ENCODE results near the gene MED17.

The MED17 gene

DNA sequence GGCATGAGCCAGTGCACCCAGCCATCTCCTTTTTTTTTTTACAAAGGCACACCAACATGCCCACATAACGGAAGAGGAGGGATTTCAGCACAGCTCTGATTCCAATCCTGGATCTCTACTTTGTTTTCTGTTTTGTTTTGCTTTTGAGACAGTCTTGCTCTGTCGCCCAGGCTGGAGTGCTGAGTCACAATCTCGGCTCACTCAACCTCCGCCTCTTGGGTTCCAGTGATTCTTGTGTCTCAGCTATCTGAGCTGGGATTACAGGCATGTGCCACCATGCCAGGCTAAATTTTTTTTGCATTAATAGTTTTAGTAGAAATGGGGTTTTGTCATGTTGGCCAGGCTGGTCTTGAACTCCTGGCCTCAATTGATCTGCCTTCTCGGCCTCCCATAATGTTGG, 38.3 kb downstream of the MED17 start (continued):
- TF ChIP-seq, protein P1, sequence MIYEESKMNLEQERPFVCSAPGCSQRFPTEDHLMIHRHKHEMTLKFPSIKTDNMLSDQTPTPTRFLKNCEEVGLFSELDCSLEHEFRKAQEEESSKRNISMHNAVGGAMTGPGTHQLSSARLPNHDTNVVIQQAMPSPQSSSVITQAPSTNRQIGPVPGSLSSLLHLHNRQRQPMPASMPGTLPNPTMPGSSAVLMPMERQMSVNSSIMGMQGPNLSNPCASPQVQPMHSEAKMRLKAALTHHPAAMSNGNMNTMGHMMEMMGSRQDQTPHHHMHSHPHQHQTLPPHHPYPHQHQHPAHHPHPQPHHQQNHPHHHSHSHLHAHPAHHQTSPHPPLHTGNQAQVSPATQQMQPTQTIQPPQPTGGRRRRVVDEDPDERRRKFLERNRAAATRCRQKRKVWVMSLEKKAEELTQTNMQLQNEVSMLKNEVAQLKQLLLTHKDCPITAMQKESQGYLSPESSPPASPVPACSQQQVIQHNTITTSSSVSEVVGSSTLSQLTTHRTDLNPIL (CRISPR knock-in tag; IDR thresholded peaks at IDR 0.05; ENCODE audit: low read depth), result no peak
- no peak for TF ChIP-seq ZC3H10 (CRISPR knock-in tag; IDR thresholded peaks at IDR 0.05)

GRCh38 chr11:93823210-93823609, 39.1 kb downstream of the MED17 start:
- no peak for ATAC-seq
- TF ChIP-seq, protein P2, sequence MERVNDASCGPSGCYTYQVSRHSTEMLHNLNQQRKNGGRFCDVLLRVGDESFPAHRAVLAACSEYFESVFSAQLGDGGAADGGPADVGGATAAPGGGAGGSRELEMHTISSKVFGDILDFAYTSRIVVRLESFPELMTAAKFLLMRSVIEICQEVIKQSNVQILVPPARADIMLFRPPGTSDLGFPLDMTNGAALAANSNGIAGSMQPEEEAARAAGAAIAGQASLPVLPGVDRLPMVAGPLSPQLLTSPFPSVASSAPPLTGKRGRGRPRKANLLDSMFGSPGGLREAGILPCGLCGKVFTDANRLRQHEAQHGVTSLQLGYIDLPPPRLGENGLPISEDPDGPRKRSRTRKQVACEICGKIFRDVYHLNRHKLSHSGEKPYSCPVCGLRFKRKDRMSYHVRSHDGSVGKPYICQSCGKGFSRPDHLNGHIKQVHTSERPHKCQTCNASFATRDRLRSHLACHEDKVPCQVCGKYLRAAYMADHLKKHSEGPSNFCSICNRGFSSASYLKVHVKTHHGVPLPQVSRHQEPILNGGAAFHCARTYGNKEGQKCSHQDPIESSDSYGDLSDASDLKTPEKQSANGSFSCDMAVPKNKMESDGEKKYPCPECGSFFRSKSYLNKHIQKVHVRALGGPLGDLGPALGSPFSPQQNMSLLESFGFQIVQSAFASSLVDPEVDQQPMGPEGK (CRISPR knock-in tag; IDR thresholded peaks at IDR 0.05; ENCODE audit: borderline replicate concordance), result no peak
- TF ChIP-seq ZNF70 (CRISPR knock-in tag; IDR thresholded peaks at IDR 0.05) (no peak), ESRRG (CRISPR knock-in tag; IDR thresholded peaks at IDR 0.05) (no peak), PPARA (CRISPR knock-in tag; IDR thresholded peaks at IDR 0.05; ENCODE audit: borderline replicate concordance) (no peak), ZFP3 (CRISPR knock-in tag; IDR thresholded peaks at IDR 0.05) (no peak)

DNA sequence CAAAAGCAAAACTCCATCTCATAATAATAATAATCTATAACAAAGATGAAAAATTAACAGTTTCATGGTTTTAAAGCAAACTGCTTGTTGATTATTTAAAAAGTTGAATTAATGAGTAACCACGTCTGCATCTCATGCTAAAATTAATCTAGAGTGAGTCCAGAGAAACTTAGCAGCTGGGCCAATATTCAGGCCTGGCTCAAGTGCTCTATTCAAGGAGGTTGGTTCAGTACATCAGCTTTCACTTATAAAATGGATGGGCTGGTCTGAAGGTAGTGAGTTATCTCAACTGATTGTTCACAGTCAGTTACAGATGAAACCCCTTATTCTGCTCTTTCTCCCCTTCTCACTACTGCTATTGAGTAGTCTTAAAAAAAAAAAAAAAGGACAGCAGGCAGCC, 43.3 kb downstream of the MED17 start:
- TF ChIP-seq RARB (CRISPR knock-in tag; IDR thresholded peaks at IDR 0.05) (no peak), ZNF70 (CRISPR knock-in tag; IDR thresholded peaks at IDR 0.05) (no peak), BACH2 (CRISPR knock-in tag; IDR thresholded peaks at IDR 0.05; ENCODE audit: borderline replicate concordance) (no peak), ARNTL (CRISPR knock-in tag; IDR thresholded peaks at IDR 0.05; ENCODE audit: borderline replicate concordance, low read depth) (no peak), OSR1 (CRISPR knock-in tag; IDR thresholded peaks at IDR 0.05) (no peak), PPARA (CRISPR knock-in tag; IDR thresholded peaks at IDR 0.05; ENCODE audit: borderline replicate concordance) (no peak), ZFP3 (CRISPR knock-in tag; IDR thresholded peaks at IDR 0.05) (no peak), SNAI2 (CRISPR knock-in tag; IDR thresholded peaks at IDR 0.05) (no peak), ZC3H10 (CRISPR knock-in tag; IDR thresholded peaks at IDR 0.05) (no peak), TCF4 (CRISPR knock-in tag; IDR thresholded peaks at IDR 0.05; ENCODE audit: borderline replicate concordance) (no peak), POU6F1 (CRISPR knock-in tag; IDR thresholded peaks at IDR 0.05; ENCODE audit: borderline replicate concordance, low read depth) (no peak), ZFP30 (CRISPR knock-in tag; IDR thresholded peaks at IDR 0.05) (no peak), GLIS3 (CRISPR knock-in tag; IDR thresholded peaks at IDR 0.05) (no peak), TOX (CRISPR knock-in tag; IDR thresholded peaks at IDR 0.05; ENCODE audit: borderline replicate concordance) (no peak)
- TF ChIP-seq, protein P3, sequence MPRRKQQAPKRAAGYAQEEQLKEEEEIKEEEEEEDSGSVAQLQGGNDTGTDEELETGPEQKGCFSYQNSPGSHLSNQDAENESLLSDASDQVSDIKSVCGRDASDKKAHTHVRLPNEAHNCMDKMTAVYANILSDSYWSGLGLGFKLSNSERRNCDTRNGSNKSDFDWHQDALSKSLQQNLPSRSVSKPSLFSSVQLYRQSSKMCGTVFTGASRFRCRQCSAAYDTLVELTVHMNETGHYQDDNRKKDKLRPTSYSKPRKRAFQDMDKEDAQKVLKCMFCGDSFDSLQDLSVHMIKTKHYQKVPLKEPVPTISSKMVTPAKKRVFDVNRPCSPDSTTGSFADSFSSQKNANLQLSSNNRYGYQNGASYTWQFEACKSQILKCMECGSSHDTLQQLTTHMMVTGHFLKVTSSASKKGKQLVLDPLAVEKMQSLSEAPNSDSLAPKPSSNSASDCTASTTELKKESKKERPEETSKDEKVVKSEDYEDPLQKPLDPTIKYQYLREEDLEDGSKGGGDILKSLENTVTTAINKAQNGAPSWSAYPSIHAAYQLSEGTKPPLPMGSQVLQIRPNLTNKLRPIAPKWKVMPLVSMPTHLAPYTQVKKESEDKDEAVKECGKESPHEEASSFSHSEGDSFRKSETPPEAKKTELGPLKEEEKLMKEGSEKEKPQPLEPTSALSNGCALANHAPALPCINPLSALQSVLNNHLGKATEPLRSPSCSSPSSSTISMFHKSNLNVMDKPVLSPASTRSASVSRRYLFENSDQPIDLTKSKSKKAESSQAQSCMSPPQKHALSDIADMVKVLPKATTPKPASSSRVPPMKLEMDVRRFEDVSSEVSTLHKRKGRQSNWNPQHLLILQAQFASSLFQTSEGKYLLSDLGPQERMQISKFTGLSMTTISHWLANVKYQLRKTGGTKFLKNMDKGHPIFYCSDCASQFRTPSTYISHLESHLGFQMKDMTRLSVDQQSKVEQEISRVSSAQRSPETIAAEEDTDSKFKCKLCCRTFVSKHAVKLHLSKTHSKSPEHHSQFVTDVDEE (CRISPR knock-in tag; IDR thresholded peaks at IDR 0.05), result no peak
- TF ChIP-seq, protein P4, sequence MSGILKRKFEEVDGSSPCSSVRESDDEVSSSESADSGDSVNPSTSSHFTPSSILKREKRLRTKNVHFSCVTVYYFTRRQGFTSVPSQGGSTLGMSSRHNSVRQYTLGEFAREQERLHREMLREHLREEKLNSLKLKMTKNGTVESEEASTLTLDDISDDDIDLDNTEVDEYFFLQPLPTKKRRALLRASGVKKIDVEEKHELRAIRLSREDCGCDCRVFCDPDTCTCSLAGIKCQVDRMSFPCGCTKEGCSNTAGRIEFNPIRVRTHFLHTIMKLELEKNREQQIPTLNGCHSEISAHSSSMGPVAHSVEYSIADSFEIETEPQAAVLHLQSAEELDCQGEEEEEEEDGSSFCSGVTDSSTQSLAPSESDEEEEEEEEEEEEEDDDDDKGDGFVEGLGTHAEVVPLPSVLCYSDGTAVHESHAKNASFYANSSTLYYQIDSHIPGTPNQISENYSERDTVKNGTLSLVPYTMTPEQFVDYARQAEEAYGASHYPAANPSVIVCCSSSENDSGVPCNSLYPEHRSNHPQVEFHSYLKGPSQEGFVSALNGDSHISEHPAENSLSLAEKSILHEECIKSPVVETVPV (CRISPR knock-in tag; IDR thresholded peaks at IDR 0.05), result no peak
- no peak for ATAC-seq

DNA sequence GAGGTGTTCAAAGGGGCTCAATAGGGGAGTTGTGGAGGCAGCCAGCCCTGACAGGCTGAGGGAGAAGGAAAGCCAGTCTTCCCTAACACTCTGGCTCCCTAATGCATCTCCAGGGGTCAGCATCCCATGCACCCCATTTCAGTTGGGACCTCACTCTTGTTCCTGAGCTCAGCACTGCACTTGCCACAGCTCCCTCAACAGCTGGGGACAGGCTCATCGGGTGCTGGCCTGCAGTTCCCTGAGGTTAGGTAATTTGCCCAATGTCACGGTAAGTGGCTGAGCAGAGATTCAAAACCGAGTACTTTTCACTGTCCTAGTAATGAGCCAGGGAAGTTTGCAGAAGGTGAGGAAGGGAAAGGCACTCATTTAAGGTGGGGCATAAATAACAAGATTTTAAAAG, 45.5 kb downstream of the MED17 start:
- no peak for ATAC-seq
- TF ChIP-seq TOX (CRISPR knock-in tag; IDR thresholded peaks at IDR 0.05; ENCODE audit: borderline replicate concordance), result no peak
- no peak for TF ChIP-seq TCF4 (CRISPR knock-in tag; IDR thresholded peaks at IDR 0.05; ENCODE audit: borderline replicate concordance)
- no peak for TF ChIP-seq BACH2 (CRISPR knock-in tag; IDR thresholded peaks at IDR 0.05; ENCODE audit: borderline replicate concordance)
- TF ChIP-seq GLIS3 (CRISPR knock-in tag; IDR thresholded peaks at IDR 0.05), result no peak
- TF ChIP-seq RARB (CRISPR knock-in tag; IDR thresholded peaks at IDR 0.05), result no peak
- TF ChIP-seq, protein P4 (CRISPR knock-in tag; IDR thresholded peaks at IDR 0.05), result no peak
- TF ChIP-seq OSR1 (CRISPR knock-in tag; IDR thresholded peaks at IDR 0.05), result no peak
- no peak for TF ChIP-seq ZNF70 (CRISPR knock-in tag; IDR thresholded peaks at IDR 0.05)
- no peak for TF ChIP-seq PPARA (CRISPR knock-in tag; IDR thresholded peaks at IDR 0.05; ENCODE audit: borderline replicate concordance)
- no peak for TF ChIP-seq ZFP3 (CRISPR knock-in tag; IDR thresholded peaks at IDR 0.05)
- TF ChIP-seq ESRRG (CRISPR knock-in tag; IDR thresholded peaks at IDR 0.05), result no peak
- TF ChIP-seq ISL1 (CRISPR knock-in tag; IDR thresholded peaks at IDR 0.05), result no peak
- no peak for TF ChIP-seq ZC3H10 (CRISPR knock-in tag; IDR thresholded peaks at IDR 0.05)
- TF ChIP-seq, protein P1 (CRISPR knock-in tag; IDR thresholded peaks at IDR 0.05; ENCODE audit: low read depth), result no peak
- TF ChIP-seq POU6F1 (CRISPR knock-in tag; IDR thresholded peaks at IDR 0.05; ENCODE audit: borderline replicate concordance, low read depth), result no peak

All from SK-N-SH treated with all-trans-retinoic acid at 6 μM for 48 hours (cell line).